ENCODE measurements around the gene ZNF165. TPM values are rescaled to one million over a fixed set of nuclear protein-coding genes. Genes with fewer than 3 reads are reported as not detected.

The ZNF165 gene
- total and polyA plus RNA-seq, 2 of the 13 experiments (the other 11 are each of a cell fraction or from before 2014, with no cell fraction given): 0.58 to 8.6 TPM

- TF ChIP-seq ZNF34 (CRISPR knock-in tag; IDR thresholded peaks at IDR 0.05; ENCODE audit: borderline replicate concordance) (0 out of 2 replicates have a peak, but pooled peaks have one; percentile 48), EED (CRISPR knock-in tag; IDR thresholded peaks at IDR 0.05) (peak; percentile 93), MIER2 (CRISPR knock-in tag; IDR thresholded peaks at IDR 0.05) (peak; percentile 86), MAFF (IDR thresholded peaks at IDR 0.05; ENCODE audit: low read depth, low read length) (0 out of 2 replicates have a peak, but pooled peaks have one; percentile 10), ONECUT2 (CRISPR knock-in tag; IDR thresholded peaks at IDR 0.05) (no peak), ZNF639 (CRISPR knock-in tag; conservative IDR thresholded peaks at IDR 0.05) (peak; percentile 93), ZNF580 (CRISPR knock-in tag; IDR thresholded peaks at IDR 0.05; ENCODE audit: borderline replicate concordance, low read depth) (peak; percentile 97), POLR2A (IDR thresholded peaks at IDR 0.05; ENCODE audit: insufficient read depth in 1 of 2, low read depth in 2 of 2, low read length in 2 of 2) (peak; percentile 55 to 56; a peak in 3 of 4 replicates), ZMAT3 (CRISPR knock-in tag; conservative IDR thresholded peaks at IDR 0.05) (peak; percentile 94), ZNF766 (CRISPR knock-in tag; IDR thresholded peaks at IDR 0.05; ENCODE audit: borderline replicate concordance) (peak; percentile 81; the same call in 1 of the 2 replicates), MBNL3 (CRISPR knock-in tag; conservative IDR thresholded peaks at IDR 0.05) (no peak), SRSF1 (optimal IDR thresholded peaks at IDR 0.05; ENCODE audit: low read depth, low read length) (peak; percentile 92), TSC22D2 (CRISPR knock-in tag; IDR thresholded peaks at IDR 0.05; ENCODE audit: borderline replicate concordance) (peak; percentile 75), HNRNPLL (IDR thresholded peaks at IDR 0.05; ENCODE audit: low read depth, low read length, poor library complexity, severe bottlenecking) (peak; percentile 93), ZXDC (CRISPR knock-in tag; IDR thresholded peaks at IDR 0.05) (peak; percentile 93)
- TF ChIP-seq, protein P1, sequence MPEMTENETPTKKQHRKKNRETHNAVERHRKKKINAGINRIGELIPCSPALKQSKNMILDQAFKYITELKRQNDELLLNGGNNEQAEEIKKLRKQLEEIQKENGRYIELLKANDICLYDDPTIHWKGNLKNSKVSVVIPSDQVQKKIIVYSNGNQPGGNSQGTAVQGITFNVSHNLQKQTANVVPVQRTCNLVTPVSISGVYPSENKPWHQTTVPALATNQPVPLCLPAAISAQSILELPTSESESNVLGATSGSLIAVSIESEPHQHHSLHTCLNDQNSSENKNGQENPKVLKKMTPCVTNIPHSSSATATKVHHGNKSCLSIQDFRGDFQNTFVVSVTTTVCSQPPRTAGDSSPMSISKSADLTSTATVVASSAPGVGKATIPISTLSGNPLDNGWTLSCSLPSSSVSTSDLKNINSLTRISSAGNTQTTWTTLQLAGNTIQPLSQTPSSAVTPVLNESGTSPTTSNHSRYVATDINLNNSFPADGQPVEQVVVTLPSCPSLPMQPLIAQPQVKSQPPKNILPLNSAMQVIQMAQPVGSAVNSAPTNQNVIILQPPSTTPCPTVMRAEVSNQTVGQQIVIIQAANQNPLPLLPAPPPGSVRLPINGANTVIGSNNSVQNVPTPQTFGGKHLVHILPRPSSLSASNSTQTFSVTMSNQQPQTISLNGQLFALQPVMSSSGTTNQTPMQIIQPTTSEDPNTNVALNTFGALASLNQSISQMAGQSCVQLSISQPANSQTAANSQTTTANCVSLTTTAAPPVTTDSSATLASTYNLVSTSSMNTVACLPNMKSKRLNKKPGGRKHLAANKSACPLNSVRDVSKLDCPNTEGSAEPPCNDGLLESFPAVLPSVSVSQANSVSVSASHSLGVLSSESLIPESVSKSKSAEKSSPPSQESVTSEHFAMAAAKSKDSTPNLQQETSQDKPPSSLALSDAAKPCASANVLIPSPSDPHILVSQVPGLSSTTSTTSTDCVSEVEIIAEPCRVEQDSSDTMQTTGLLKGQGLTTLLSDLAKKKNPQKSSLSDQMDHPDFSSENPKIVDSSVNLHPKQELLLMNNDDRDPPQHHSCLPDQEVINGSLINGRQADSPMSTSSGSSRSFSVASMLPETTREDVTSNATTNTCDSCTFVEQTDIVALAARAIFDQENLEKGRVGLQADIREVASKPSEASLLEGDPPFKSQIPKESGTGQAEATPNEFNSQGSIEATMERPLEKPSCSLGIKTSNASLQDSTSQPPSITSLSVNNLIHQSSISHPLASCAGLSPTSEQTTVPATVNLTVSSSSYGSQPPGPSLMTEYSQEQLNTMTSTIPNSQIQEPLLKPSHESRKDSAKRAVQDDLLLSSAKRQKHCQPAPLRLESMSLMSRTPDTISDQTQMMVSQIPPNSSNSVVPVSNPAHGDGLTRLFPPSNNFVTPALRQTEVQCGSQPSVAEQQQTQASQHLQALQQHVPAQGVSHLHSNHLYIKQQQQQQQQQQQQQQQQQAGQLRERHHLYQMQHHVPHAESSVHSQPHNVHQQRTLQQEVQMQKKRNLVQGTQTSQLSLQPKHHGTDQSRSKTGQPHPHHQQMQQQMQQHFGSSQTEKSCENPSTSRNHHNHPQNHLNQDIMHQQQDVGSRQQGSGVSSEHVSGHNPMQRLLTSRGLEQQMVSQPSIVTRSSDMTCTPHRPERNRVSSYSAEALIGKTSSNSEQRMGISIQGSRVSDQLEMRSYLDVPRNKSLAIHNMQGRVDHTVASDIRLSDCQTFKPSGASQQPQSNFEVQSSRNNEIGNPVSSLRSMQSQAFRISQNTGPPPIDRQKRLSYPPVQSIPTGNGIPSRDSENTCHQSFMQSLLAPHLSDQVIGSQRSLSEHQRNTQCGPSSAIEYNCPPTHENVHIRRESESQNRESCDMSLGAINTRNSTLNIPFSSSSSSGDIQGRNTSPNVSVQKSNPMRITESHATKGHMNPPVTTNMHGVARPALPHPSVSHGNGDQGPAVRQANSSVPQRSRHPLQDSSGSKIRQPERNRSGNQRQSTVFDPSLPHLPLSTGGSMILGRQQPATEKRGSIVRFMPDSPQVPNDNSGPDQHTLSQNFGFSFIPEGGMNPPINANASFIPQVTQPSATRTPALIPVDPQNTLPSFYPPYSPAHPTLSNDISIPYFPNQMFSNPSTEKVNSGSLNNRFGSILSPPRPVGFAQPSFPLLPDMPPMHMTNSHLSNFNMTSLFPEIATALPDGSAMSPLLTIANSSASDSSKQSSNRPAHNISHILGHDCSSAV (CRISPR knock-in tag; IDR thresholded peaks at IDR 0.05; ENCODE audit: borderline replicate concordance): no peak
Observed at GRCh38 chr6:28080631-28081485, 490 bp downstream of the ZNF165 start (continued).

All from HepG2 (cell line).